Measurements from ENCODE around the gene TGM6. TPM values are rescaled to one million over a fixed set of nuclear protein-coding genes. Genes with fewer than 3 reads are reported as not detected.
"Not testable (repeated sequence)": the region's sequence is repeated elsewhere in the genome, so short reads cannot be mapped to it uniquely, and the experiment has no call there.

TGM6 gene
- polyA plus RNA-seq, 1 donor: not detected

- not testable (repeated sequence) for H3K27ac ChIP-seq (ENCODE audit: low read length); H3K27me3 ChIP-seq (ENCODE audit: control insufficient read depth, insufficient read depth, low read length); DNase-seq; H3K36me3 ChIP-seq (ENCODE audit: control insufficient read depth, insufficient read depth, low read length); H3K9me3 ChIP-seq (ENCODE audit: control insufficient read depth, low read depth, low read length); H3K4me1 ChIP-seq (ENCODE audit: control insufficient read depth, insufficient read depth, low read length); H3K4me3 ChIP-seq (ENCODE audit: low read length)
- WGBS (ENCODE audit: insufficient coverage, low lambda C conversion rate): no CpG with 5 or more reads among the region's 7 CpGs
Observed at GRCh38 chr20:2407355-2407754, 26.7 kb downstream of the TGM6 start.

- 100% methylated on average over 1 of the region's 1 CpG for WGBS (ENCODE audit: insufficient coverage, low lambda C conversion rate)
- no peaks in the 10 kb centered on the region for H3K4me1 ChIP-seq (ENCODE audit: control insufficient read depth, insufficient read depth, low read length)
- no peak overlapping the region for H3K4me3 ChIP-seq (ENCODE audit: low read length)
- no peaks in the 10 kb centered on the region for H3K36me3 ChIP-seq (ENCODE audit: control insufficient read depth, insufficient read depth, low read length)
- no peak overlapping the region for H3K27ac ChIP-seq (ENCODE audit: low read length)
- DNase-seq: no peak
- peaks cover 7% of the 10 kb centered on the region for H3K27me3 ChIP-seq (ENCODE audit: control insufficient read depth, insufficient read depth, low read length)
- H3K9me3 ChIP-seq (ENCODE audit: control insufficient read depth, low read depth, low read length): no peaks in the 10 kb centered on the region
Observed at GRCh38 chr20:2408111-2408510, 27.4 kb downstream of the TGM6 start.

- no peaks in the 10 kb centered on the region for H3K36me3 ChIP-seq (ENCODE audit: control insufficient read depth, insufficient read depth, low read length)
- H3K27ac ChIP-seq (ENCODE audit: low read length): no peak overlapping the region
- H3K4me3 ChIP-seq (ENCODE audit: low read length): no peak overlapping the region
- no peaks in the 10 kb centered on the region for H3K4me1 ChIP-seq (ENCODE audit: control insufficient read depth, insufficient read depth, low read length)
- no peaks in the 10 kb centered on the region for H3K9me3 ChIP-seq (ENCODE audit: control insufficient read depth, low read depth, low read length)
- DNase-seq: no peak
- WGBS (ENCODE audit: insufficient coverage, low lambda C conversion rate): no CpG with 5 or more reads among the region's 6 CpGs
- H3K27me3 ChIP-seq (ENCODE audit: control insufficient read depth, insufficient read depth, low read length): peaks cover 5% of the 10 kb centered on the region
Observed at GRCh38 chr20:2416541-2417212, 36.0 kb downstream of the TGM6 start.

- H3K36me3 ChIP-seq (ENCODE audit: control insufficient read depth, insufficient read depth, low read length): no peaks in the 10 kb centered on the region
- no CpG with 5 or more reads among the region's 14 CpGs for WGBS (ENCODE audit: insufficient coverage, low lambda C conversion rate)
- H3K4me3 ChIP-seq (ENCODE audit: low read length): no peak overlapping the region
- H3K27ac ChIP-seq (ENCODE audit: low read length): no peak overlapping the region
- no peaks in the 10 kb centered on the region for H3K4me1 ChIP-seq (ENCODE audit: control insufficient read depth, insufficient read depth, low read length)
- H3K9me3 ChIP-seq (ENCODE audit: control insufficient read depth, low read depth, low read length): no peaks in the 10 kb centered on the region
- no peak for DNase-seq
- H3K27me3 ChIP-seq (ENCODE audit: control insufficient read depth, insufficient read depth, low read length): peaks cover 5% of the 10 kb centered on the region
Observed at GRCh38 chr20:2417213-2417541, 36.5 kb downstream of the TGM6 start.

GRCh38 chr20:2418388-2418787 lies 37.7 kb downstream of the TGM6 start:
- Histone ChIP-seq H3K27ac (ENCODE audit: low read length) (no peak overlapping the region), H3K4me3 (ENCODE audit: low read length) (no peak overlapping the region), H3K27me3 (ENCODE audit: control insufficient read depth, insufficient read depth, low read length) (peaks cover 5% of the 10 kb centered on the region), H3K9me3 (ENCODE audit: control insufficient read depth, low read depth, low read length) (no peaks in the 10 kb centered on the region), H3K36me3 (ENCODE audit: control insufficient read depth, insufficient read depth, low read length) (no peaks in the 10 kb centered on the region), H3K4me1 (ENCODE audit: control insufficient read depth, insufficient read depth, low read length) (no peaks in the 10 kb centered on the region)
- DNase-seq: no peak
- no CpG with 5 or more reads among the region's 2 CpGs for WGBS (ENCODE audit: insufficient coverage, low lambda C conversion rate)

- no peak overlapping the region for H3K4me3 ChIP-seq (ENCODE audit: low read length)
- no peak overlapping the region for H3K27ac ChIP-seq (ENCODE audit: low read length)
- no peaks in the 10 kb centered on the region for H3K4me1 ChIP-seq (ENCODE audit: control insufficient read depth, insufficient read depth, low read length)
- H3K9me3 ChIP-seq (ENCODE audit: control insufficient read depth, low read depth, low read length): no peaks in the 10 kb centered on the region
- H3K27me3 ChIP-seq (ENCODE audit: control insufficient read depth, insufficient read depth, low read length): peaks cover 5% of the 10 kb centered on the region
- DNase-seq: no peak
- 50% methylated on average over 1 of the region's 1 CpG for WGBS (ENCODE audit: insufficient coverage, low lambda C conversion rate)
- H3K36me3 ChIP-seq (ENCODE audit: control insufficient read depth, insufficient read depth, low read length): no peaks in the 10 kb centered on the region
Observed at GRCh38 chr20:2420510-2420909, 39.8 kb downstream of the TGM6 start.

- H3K4me1 ChIP-seq (ENCODE audit: control insufficient read depth, insufficient read depth, low read length): no peaks in the 10 kb centered on the region
- no peaks in the 10 kb centered on the region for H3K9me3 ChIP-seq (ENCODE audit: control insufficient read depth, low read depth, low read length)
- H3K27ac ChIP-seq (ENCODE audit: low read length): no peak overlapping the region
- DNase-seq: no peak
- 100% methylated on average over 1 of the region's 5 CpGs for WGBS (ENCODE audit: insufficient coverage, low lambda C conversion rate)
- H3K36me3 ChIP-seq (ENCODE audit: control insufficient read depth, insufficient read depth, low read length): no peaks in the 10 kb centered on the region
- H3K27me3 ChIP-seq (ENCODE audit: control insufficient read depth, insufficient read depth, low read length): no peaks in the 10 kb centered on the region
- no peak overlapping the region for H3K4me3 ChIP-seq (ENCODE audit: low read length)
Observed at GRCh38 chr20:2421247-2421646, 40.5 kb downstream of the TGM6 start.

GRCh38 chr20:2429051-2429450 lies 48.4 kb downstream of the TGM6 start:
- no peaks in the 10 kb centered on the region for H3K27me3 ChIP-seq (ENCODE audit: control insufficient read depth, insufficient read depth, low read length)
- no peaks in the 10 kb centered on the region for H3K9me3 ChIP-seq (ENCODE audit: control insufficient read depth, low read depth, low read length)
- no peaks in the 10 kb centered on the region for H3K36me3 ChIP-seq (ENCODE audit: control insufficient read depth, insufficient read depth, low read length)
- no peaks in the 10 kb centered on the region for H3K4me1 ChIP-seq (ENCODE audit: control insufficient read depth, insufficient read depth, low read length)
- no peak overlapping the region for H3K4me3 ChIP-seq (ENCODE audit: low read length)
- no CpG with 5 or more reads among the region's 6 CpGs for WGBS (ENCODE audit: insufficient coverage, low lambda C conversion rate)
- no peak for DNase-seq
- H3K27ac ChIP-seq (ENCODE audit: low read length): no peak overlapping the region

GRCh38 chr20:2430538-2430937 lies 49.8 kb downstream of the TGM6 start:
- Histone ChIP-seq H3K4me3 (ENCODE audit: low read length) (no peak overlapping the region), H3K27me3 (ENCODE audit: control insufficient read depth, insufficient read depth, low read length) (no peaks in the 10 kb centered on the region), H3K36me3 (ENCODE audit: control insufficient read depth, insufficient read depth, low read length) (no peaks in the 10 kb centered on the region), H3K9me3 (ENCODE audit: control insufficient read depth, low read depth, low read length) (no peaks in the 10 kb centered on the region), H3K27ac (ENCODE audit: low read length) (no peak overlapping the region), H3K4me1 (ENCODE audit: control insufficient read depth, insufficient read depth, low read length) (no peaks in the 10 kb centered on the region)
- DNase-seq: no peak
- WGBS (ENCODE audit: insufficient coverage, low lambda C conversion rate): no CpG with 5 or more reads among the region's 4 CpGs

- 60% methylated on average over 1 of the region's 1 CpG for WGBS (ENCODE audit: insufficient coverage, low lambda C conversion rate)
- no peaks in the 10 kb centered on the region for H3K27me3 ChIP-seq (ENCODE audit: control insufficient read depth, insufficient read depth, low read length)
Observed at GRCh38 chr20:2431185-2431584, 50.5 kb downstream of the TGM6 start.

GRCh38 chr20:2446845-2447244 lies 66.1 kb downstream of the TGM6 start:
- Histone ChIP-seq H3K4me3 (ENCODE audit: low read length) (no peak overlapping the region), H3K27ac (ENCODE audit: low read length) (no peak overlapping the region), H3K4me1 (ENCODE audit: control insufficient read depth, insufficient read depth, low read length) (no peaks in the 10 kb centered on the region), H3K9me3 (ENCODE audit: control insufficient read depth, low read depth, low read length) (no peaks in the 10 kb centered on the region), H3K27me3 (ENCODE audit: control insufficient read depth, insufficient read depth, low read length) (peaks cover 2% of the 10 kb centered on the region), H3K36me3 (ENCODE audit: control insufficient read depth, insufficient read depth, low read length) (no peaks in the 10 kb centered on the region)
- no peak for DNase-seq
- no CpG with 5 or more reads among the region's 4 CpGs for WGBS (ENCODE audit: insufficient coverage, low lambda C conversion rate)

More at GRCh38 chr20:2431185-2431584, 50.5 kb downstream of the TGM6 start:
- H3K27ac ChIP-seq (ENCODE audit: low read length): no peak overlapping the region
- no peak overlapping the region for H3K4me3 ChIP-seq (ENCODE audit: low read length)
- no peak for DNase-seq
- no peaks in the 10 kb centered on the region for H3K4me1 ChIP-seq (ENCODE audit: control insufficient read depth, insufficient read depth, low read length)
- no peaks in the 10 kb centered on the region for H3K9me3 ChIP-seq (ENCODE audit: control insufficient read depth, low read depth, low read length)
- no peaks in the 10 kb centered on the region for H3K36me3 ChIP-seq (ENCODE audit: control insufficient read depth, insufficient read depth, low read length)

Data from large intestine (tissue), 3 donors.